MM.1S (cell line): ENCODE measurements around the gene CEP85L.

Experiments
- DNase-seq: peaks from one replicate; pipeline ENCODE4 v3.0.0-alpha.2; 2015
- H2AFZ ChIP-seq: fragments of 300-600 bp; sonication (generic); 2 replicates; pipeline ENCODE4 v1.6.0; 2016; ENCODE audit warnings: antibody characterized with exemption, low read length
- H3F3A ChIP-seq: fragments of 300-600 bp; sonication (generic); 2 replicates; pipeline ENCODE4 v1.6.1; 2016; ENCODE audit warnings: mild to moderate bottlenecking, antibody characterized with exemption, low read length, moderate library complexity, mixed read lengths; ENCODE audit not compliant: insufficient read depth
- H3K27ac ChIP-seq: fragments of 300-600 bp; sonication (generic); 2 replicates; pipeline ENCODE4 v1.5.1; 2016; ENCODE audit warnings: mild to moderate bottlenecking, low read length
- H3K27me3 ChIP-seq: fragments of 300-600 bp; sonication (generic); replicated peaks from 2 replicates; pipeline ENCODE4 v1.6.0; 2016; ENCODE audit warnings: low read length; ENCODE audit not compliant: insufficient read depth
- H3K36me3 ChIP-seq: fragments of 300-600 bp; sonication (generic); replicated peaks from 2 replicates; pipeline ENCODE4 v1.6.1; 2016; ENCODE audit warnings: mild to moderate bottlenecking, low read length, mixed read lengths; ENCODE audit not compliant: insufficient read depth
- H3K4me1 ChIP-seq: fragments of 300-600 bp; sonication (generic); 2 replicates; pipeline ENCODE4 v1.6.1; 2016; ENCODE audit warnings: low read length, mixed read lengths
- H3K4me2 ChIP-seq: fragments of 300-600 bp; sonication (generic); 2 replicates; pipeline ENCODE4 v1.6.0; 2016; ENCODE audit warnings: low read depth, low read length
- H3K4me3 ChIP-seq: fragments of 300-600 bp; sonication (generic); 2 replicates; pipeline ENCODE4 v1.5.1; 2016; ENCODE audit warnings: low read length, mixed read lengths
- H3K79me2 ChIP-seq: fragments of 300-600 bp; sonication (generic); 2 replicates; pipeline ENCODE4 v1.6.1; 2016; ENCODE audit warnings: mixed run types, low read length, mixed read lengths
- H3K9ac ChIP-seq: fragments of 300-600 bp; sonication (generic); 2 replicates; pipeline ENCODE4 v1.6.1; 2016; ENCODE audit warnings: low read length, mixed read lengths
- H3K9me2 ChIP-seq: fragments of 300-600 bp; sonication (generic); replicated peaks from 2 replicates; pipeline ENCODE4 v1.6.1; 2016; ENCODE audit warnings: mild to moderate bottlenecking, low read length, mixed read lengths; ENCODE audit not compliant: insufficient read depth
- H3K9me3 ChIP-seq: fragments of 300-600 bp; sonication (generic); replicated peaks from 2 replicates; pipeline ENCODE4 v1.6.1; 2016; ENCODE audit warnings: mild to moderate bottlenecking, low read length, mixed read lengths; ENCODE audit not compliant: insufficient read depth
- H4K20me1 ChIP-seq: fragments of 300-600 bp; sonication (generic); 2 replicates; pipeline ENCODE4 v1.6.1; 2016; ENCODE audit warnings: mild to moderate bottlenecking, low read length, moderate library complexity, mixed read lengths; ENCODE audit not compliant: insufficient read depth
- CTCF ChIP-seq: fragments of 300-600 bp; sonication (generic); IDR thresholded peaks from 2 replicates; pipeline ENCODE4 v1.5.1; 2016; ENCODE audit warnings: antibody characterized with exemption, low read length, mixed read lengths
- EZH2 ChIP-seq: fragments of 300-600 bp; sonication (generic); optimal IDR thresholded peaks from 2 replicates; pipeline ENCODE3; 2017; ENCODE audit warnings: low read depth, mild to moderate bottlenecking, antibody characterized with exemption, low read length, mixed read lengths
- EZH2phosphoT487 ChIP-seq: fragments of 300-600 bp; sonication (generic); IDR thresholded peaks from 2 replicates; pipeline ENCODE4 v1.6.1; 2018; ENCODE audit warnings: antibody characterized with exemption, low read length

The CEP85L gene

GRCh38 chr6:118536478-118536877 is 114.9 kb downstream of the CEP85L start:
- Histone ChIP-seq H3K27me3 (no peaks in the 10 kb centered on the region), H3K9me2 (no peaks in the 10 kb centered on the region), H3K9ac (no peak overlapping the region), H3K36me3 (no peaks in the 10 kb centered on the region), H3K27ac (no peak overlapping the region), H3K9me3 (no peaks in the 10 kb centered on the region), H3F3A (no peaks in the 10 kb centered on the region), H4K20me1 (no peaks in the 10 kb centered on the region), H3K4me1 (no peaks in the 10 kb centered on the region), H3K79me2 (no peaks in the 10 kb centered on the region), H3K4me2 (no peak overlapping the region), H2AFZ (no peak overlapping the region), H3K4me3 (no peak overlapping the region)
- DNase-seq = no peak
- TF ChIP-seq EZH2phosphoT487 = no peak
- no peak for TF ChIP-seq EZH2
- no peak for TF ChIP-seq CTCF

DNA sequence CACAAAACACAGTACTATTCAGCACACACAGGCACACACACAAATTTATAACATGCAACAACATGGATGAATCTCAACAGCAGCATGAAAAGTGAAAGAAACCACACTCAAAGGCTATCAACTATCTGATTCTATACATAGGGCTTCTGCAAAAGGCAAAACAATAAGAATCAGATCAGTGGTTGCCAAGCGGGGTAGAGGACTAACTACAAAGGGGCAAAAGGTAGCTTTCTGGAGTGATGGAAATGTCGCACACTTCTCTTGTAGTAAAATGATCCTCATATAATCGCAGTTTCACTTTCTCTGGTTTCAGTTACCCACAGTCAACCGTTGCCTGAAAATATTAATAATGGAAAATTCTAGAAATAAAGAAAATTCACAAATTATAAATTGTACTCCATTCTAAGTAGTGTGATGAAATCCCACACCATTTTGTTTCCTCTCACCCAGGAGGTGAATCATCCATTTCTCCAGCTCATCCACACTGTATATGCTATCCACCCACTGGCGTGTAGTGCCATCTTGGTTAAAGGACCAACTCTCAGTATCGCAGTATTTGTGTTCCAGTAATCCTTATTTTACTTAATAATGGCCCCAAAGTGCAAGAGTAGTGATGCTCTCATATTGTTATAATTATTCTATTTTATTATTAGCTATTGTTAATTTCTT is 116.1 kb downstream of the CEP85L start:
- Histone ChIP-seq H4K20me1 (no peaks in the 10 kb centered on the region), H3K4me3 (no peak overlapping the region), H2AFZ (no peak overlapping the region), H3K9ac (no peak overlapping the region), H3K9me2 (no peaks in the 10 kb centered on the region), H3K9me3 (no peaks in the 10 kb centered on the region), H3K27ac (no peak overlapping the region), H3K4me2 (no peak overlapping the region), H3F3A (no peaks in the 10 kb centered on the region), H3K4me1 (no peaks in the 10 kb centered on the region), H3K36me3 (no peaks in the 10 kb centered on the region), H3K79me2 (no peaks in the 10 kb centered on the region), H3K27me3 (no peaks in the 10 kb centered on the region)
- no peak for DNase-seq
- TF ChIP-seq CTCF (no peak), EZH2phosphoT487 (no peak), EZH2 (no peak)

GRCh38 chr6:118530942-118531341 is 120.4 kb downstream of the CEP85L start:
- no peaks in the 10 kb centered on the region for H3K9me2 ChIP-seq
- TF ChIP-seq EZH2phosphoT487 (no peak), CTCF (no peak), EZH2 (no peak)
- H3K9me3 ChIP-seq = no peaks in the 10 kb centered on the region
- H3K4me3 ChIP-seq = no peak overlapping the region
- H3F3A ChIP-seq = no peaks in the 10 kb centered on the region
- H3K9ac ChIP-seq = no peak overlapping the region
- H3K36me3 ChIP-seq = no peaks in the 10 kb centered on the region
- no peak overlapping the region for H3K4me2 ChIP-seq
- DNase-seq = no peak
- no peaks in the 10 kb centered on the region for H4K20me1 ChIP-seq
- H2AFZ ChIP-seq = no peak overlapping the region
- H3K79me2 ChIP-seq = no peaks in the 10 kb centered on the region
- H3K27me3 ChIP-seq = no peaks in the 10 kb centered on the region
- no peaks in the 10 kb centered on the region for H3K4me1 ChIP-seq
- H3K27ac ChIP-seq = no peak overlapping the region
